Mesothelial cell of epicardium (in vitro differentiated cells): ENCODE data around the gene ZBED1. TPM values are rescaled to one million over a fixed set of nuclear protein-coding genes. Genes with fewer than 3 reads are reported as not detected.

Experiments used
- DNase-seq, 2 experiments: peaks; one replicate each; pipeline ENCODE4 v3.0.0; 2021; ENCODE audit warnings: low spot score in 2 of 2; ENCODE audit not compliant: unreplicated experiment in 2 of 2
- H3K27ac Mint-ChIP-seq: 2 replicates; pipeline ENCODE4 v1.8.0; 2021; ENCODE audit warnings: mixed read lengths
- H3K27me3 Mint-ChIP-seq: 2 replicates; pipeline ENCODE4 v1.8.0; 2021; ENCODE audit warnings: low read depth, mixed read lengths
- H3K36me3 Mint-ChIP-seq: 2 replicates; pipeline ENCODE4 v1.8.0; 2021; ENCODE audit warnings: mixed read lengths
- H3K4me1 Mint-ChIP-seq: 2 replicates; pipeline ENCODE4 v1.8.0; 2021; ENCODE audit warnings: mixed read lengths
- H3K4me3 Mint-ChIP-seq: 2 replicates; pipeline ENCODE4 v1.8.0; 2021; ENCODE audit warnings: mild to moderate bottlenecking, moderate library complexity, mixed read lengths
- H3K9me3 Mint-ChIP-seq: 2 replicates; pipeline ENCODE4 v1.8.0; 2021; ENCODE audit warnings: mixed read lengths
- CTCF ChIP-seq: fragments of 200-600 bp; sonication (generic); IDR thresholded peaks from one replicate; pipeline ENCODE4 v1.5.0; 2021; ENCODE audit warnings: antibody characterized with exemption; ENCODE audit not compliant: unreplicated experiment
- total RNA-seq: library from RNA; stranded (reverse); gene quantifications from 3 replicates; pipeline ENCODE4 v1.2.1, GENCODE V29; 2021

ZBED1 gene
- 42.5 to 46.3 TPM (median 46.1 TPM) in 3 replicates for total RNA-seq

GRCh38 chrX:2500803-2501558, at the start of gene ZBED1, which contains the start of gene DHRSX:
TSS of gene ZBED1 (minus strand) at chrX:2500976. CDS start at chrX:2490719, 10,257 bp downstream.
TSS of gene DHRSX (minus strand) at chrX:2500976. CDS start at chrX:2500925, 51 bp downstream.
- Mint-ChIP-seq H3K4me3 (peak within 1 kb of the TSS; percentile 76), H3K36me3 (no peaks in the 10 kb centered on the region)
- DNase-seq = peak; percentile 36 to 50

GRCh38 chrX:2549876-2550275, 49.1 kb upstream of the ZBED1 start:
- TF ChIP-seq CTCF = no peak
- DNase-seq = no peak
- H3K27me3 Mint-ChIP-seq = no peaks in the 10 kb centered on the region
- H3K4me3 Mint-ChIP-seq = peak overlapping the region; percentile 22
- peaks cover 29% of the 10 kb centered on the region for H3K4me1 Mint-ChIP-seq
- H3K36me3 Mint-ChIP-seq = peaks cover 2% of the 10 kb centered on the region
- peaks cover 21% of the 10 kb centered on the region for H3K9me3 Mint-ChIP-seq
- peak overlapping the region; percentile 67 for H3K27ac Mint-ChIP-seq

More at GRCh38 chrX:2500803-2501558, at the start of gene ZBED1, which contains the start of gene DHRSX:
- H3K4me1 Mint-ChIP-seq = peaks cover 35% of the 10 kb centered on the region
- no peaks in the 10 kb centered on the region for H3K27me3 Mint-ChIP-seq
- H3K27ac Mint-ChIP-seq = peak within 1 kb of the TSS; percentile 87
- no peak for TF ChIP-seq CTCF
- H3K9me3 Mint-ChIP-seq = no peaks in the 10 kb centered on the region

DNA sequence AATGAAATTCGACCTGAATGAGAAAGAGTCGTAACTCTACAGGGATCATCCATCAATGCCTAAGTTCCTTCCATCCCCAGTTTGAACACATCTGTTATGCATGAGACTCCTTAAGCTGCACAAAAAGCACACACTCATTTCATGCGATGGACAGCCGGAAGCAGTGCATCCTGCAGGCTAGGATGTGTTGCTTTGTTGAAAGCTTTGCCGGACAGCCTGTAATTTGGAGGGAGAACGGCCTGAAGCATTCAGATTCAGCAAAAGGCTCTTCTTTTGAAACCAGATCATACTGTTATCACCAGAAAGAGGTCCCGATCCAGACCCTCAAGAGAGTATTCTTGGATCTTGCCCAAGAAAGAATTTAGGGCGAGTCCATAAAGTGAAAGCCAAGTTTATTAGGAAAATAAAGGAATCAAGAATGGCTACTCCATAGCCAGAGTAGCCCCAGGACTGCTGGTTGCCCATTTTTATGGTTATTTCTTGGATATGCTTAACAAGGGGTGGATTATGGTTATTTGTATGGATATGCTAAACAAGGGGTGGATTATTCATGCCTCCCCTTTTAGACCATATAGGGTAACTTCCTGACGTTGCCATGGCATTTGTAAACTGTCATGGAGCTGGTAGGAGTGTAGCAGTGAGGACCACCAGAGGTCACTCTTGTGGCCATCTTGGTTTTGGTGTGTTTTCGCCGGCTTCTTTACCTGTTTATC, 48.1 kb upstream of the ZBED1 start:
- peaks cover 29% of the 10 kb centered on the region for H3K4me1 Mint-ChIP-seq
- peaks cover 2% of the 10 kb centered on the region for H3K36me3 Mint-ChIP-seq
- no peak for DNase-seq
- H3K27ac Mint-ChIP-seq = peak overlapping the region; percentile 58
- H3K27me3 Mint-ChIP-seq = no peaks in the 10 kb centered on the region
- H3K4me3 Mint-ChIP-seq = no peak overlapping the region
- peaks cover 15% of the 10 kb centered on the region for H3K9me3 Mint-ChIP-seq
- no peak for TF ChIP-seq CTCF

DNA sequence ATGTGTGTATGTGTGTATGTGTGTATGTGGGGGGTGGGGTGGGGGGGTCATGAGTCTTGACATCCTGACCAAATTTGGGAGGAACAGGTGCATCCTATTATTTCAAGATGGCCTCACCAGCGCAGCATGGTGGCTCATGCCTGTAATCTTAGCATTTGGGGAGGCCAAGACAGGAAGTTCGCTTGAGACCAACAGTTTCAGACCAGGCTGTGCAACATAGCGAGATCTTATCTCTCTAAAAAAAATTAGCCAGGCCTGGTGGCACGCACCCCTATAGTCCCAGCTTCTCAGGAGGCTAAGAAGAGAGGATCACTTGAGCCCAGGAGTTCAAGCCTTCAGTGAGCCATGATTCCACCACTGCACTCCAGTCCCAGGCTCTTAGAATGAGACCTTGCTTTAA, 47.0 kb upstream of the ZBED1 start:
- H3K27ac Mint-ChIP-seq = no peak overlapping the region
- no peak for TF ChIP-seq CTCF
- peaks cover 28% of the 10 kb centered on the region for H3K4me1 Mint-ChIP-seq
- H3K4me3 Mint-ChIP-seq = no peak overlapping the region
- peaks cover 2% of the 10 kb centered on the region for H3K36me3 Mint-ChIP-seq
- no peaks in the 10 kb centered on the region for H3K27me3 Mint-ChIP-seq
- peaks cover 15% of the 10 kb centered on the region for H3K9me3 Mint-ChIP-seq
- DNase-seq = no peak

DNA sequence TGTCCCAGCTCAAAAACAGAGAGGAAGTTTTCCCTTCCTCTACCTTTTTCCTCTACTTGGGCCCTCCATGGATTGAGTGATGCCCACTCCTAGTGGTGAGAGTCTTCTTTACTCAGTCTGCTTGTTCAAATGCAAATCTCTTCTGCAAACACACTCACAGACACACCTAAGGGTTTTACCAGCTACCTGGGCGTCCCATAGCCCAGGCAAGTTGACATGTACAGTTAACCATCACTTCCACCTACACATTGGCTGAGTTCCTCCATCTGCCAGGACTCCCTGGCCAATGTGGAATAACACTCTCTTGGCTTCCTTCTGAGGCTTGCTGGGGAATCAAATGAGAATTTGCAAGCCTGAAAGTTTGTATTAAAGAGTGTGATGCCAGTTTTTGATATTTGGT, 45.7 kb upstream of the ZBED1 start:
- H3K27me3 Mint-ChIP-seq = no peaks in the 10 kb centered on the region
- H3K27ac Mint-ChIP-seq = no peak overlapping the region
- H3K9me3 Mint-ChIP-seq = peaks cover 15% of the 10 kb centered on the region
- H3K4me3 Mint-ChIP-seq = no peak overlapping the region
- TF ChIP-seq CTCF = no peak
- no peak for DNase-seq
- H3K36me3 Mint-ChIP-seq = peaks cover 2% of the 10 kb centered on the region
- H3K4me1 Mint-ChIP-seq = peaks cover 24% of the 10 kb centered on the region
